C4-2B (cell line): ENCODE measurements around the gene ST7.

ENCODE experiments used
- CTCF ChIP-seq: fragments of 450-650 bp; conservative IDR thresholded peaks from 2 replicates; pipeline ENCODE4 v1.5.1; 2017; ENCODE audit warnings: mild to moderate bottlenecking
- ZFX ChIP-seq: fragments of 450-650 bp; IDR thresholded peaks from 2 replicates; pipeline ENCODE4 v1.6.1; 2017

GRCh38 chr7:117001283-117001682 is 48.0 kb downstream of the ST7 start:
- TF ChIP-seq CTCF, result no peak
- no peak for TF ChIP-seq ZFX
